Testis (tissue), 3 donors: ENCODE results near the gene AR. TPM values are rescaled to one million over a fixed set of nuclear protein-coding genes. Genes with fewer than 3 reads are reported as not detected.

ENCODE experiments used
- DNase-seq: peaks from one replicate; pipeline ENCODE4 v3.0.0-alpha.2; 2019
- H3K27ac ChIP-seq, 2 donors: fragments of 200-600 bp; sonication (generic); one replicate each; pipeline ENCODE4 v1.5.1; 2019
- H3K27me3 ChIP-seq: fragments of 200-600 bp; sonication (generic); one replicate; pipeline ENCODE4 v1.5.1; 2019
- H3K36me3 ChIP-seq: fragments of 200-600 bp; sonication (generic); one replicate; pipeline ENCODE4 v1.5.1; 2017; ENCODE audit warnings: low read depth; ENCODE audit errors: missing control alignments
- H3K4me1 ChIP-seq: fragments of 200-600 bp; sonication (generic); one replicate; pipeline ENCODE4 v1.5.1; 2019
- H3K4me3 ChIP-seq, 2 donors: fragments of 200-600 bp; sonication (generic); one replicate each; pipeline ENCODE4 v1.5.1; 2017 to 2019
- H3K9me3 ChIP-seq: fragments of 200-600 bp; sonication (generic); one replicate; pipeline ENCODE4 v1.5.1; 2017
- CTCF ChIP-seq, 3 experiments: fragments of 450-650 bp in 2 of 3; fragments of 200-600 bp in 1 of 3; sonication (generic) in 1 of 3; IDR thresholded peaks; one replicate each; pipeline ENCODE4 v1.5.1; 2016 to 2019; ENCODE audit warnings: antibody characterized with exemption in 3 of 3, mild to moderate bottlenecking in 2 of 3, moderate library complexity in 1 of 3
- POLR2A ChIP-seq: fragments of 450-650 bp; IDR thresholded peaks from one replicate; pipeline ENCODE4 v1.6.1; 2017; ENCODE audit warnings: antibody characterized with exemption, mild to moderate bottlenecking, moderate library complexity
- WGBS, 2 donors: methylation state at CpG; one replicate each; pipeline ENCODE4 v1.1.5; 2018; 5-methylcytosine and 5-hydroxymethylcytosine counted together
- intact Hi-C: fragments of 100-400 bp; cut with DNase I; formaldehyde crosslinking; loops from one replicate; pipeline ENCODE4 v1.15.1; 2023; ENCODE audit warnings: low total_unique reads
- polyA plus RNA-seq: library from polyadenylated mRNA; stranded (reverse); fragments of 350-450 nt; fragmentation: Illumina TruSeq; extraction: RNeasy Lipid Tissue Mini Kit (QIAGEN cat#74804); gene quantifications from one replicate; pipeline ENCODE4 v1.2.3, GENCODE V29; 2014; ENCODE audit warnings: low read depth, low replicate concordance; ENCODE audit not compliant: insufficient read depth
- total RNA-seq, 2 donors: library from RNA; depleted of rRNA; stranded (reverse); fragments of >200 nt; gene quantifications; one replicate each; pipeline ENCODE4 v1.2.3, GENCODE V29; 2016

AR gene
- total and polyA plus RNA-seq, 3 donors from 2014 or later = 12.0 to 52.3 (median 34.3) TPM

GRCh38 chrX:67732864-67733263 is 189.0 kb downstream of the AR start:
- 63 to 82% methylated on average over 1 to 2 of the region's 2 CpGs for WGBS, 2 donors
- TF ChIP-seq CTCF (IDR thresholded peaks at IDR 0.05) (no peak), POLR2A (no peak)
- H3K9me3 ChIP-seq = no peaks in the 10 kb centered on the region
- intact Hi-C loops = no loop called here
- H3K4me1 ChIP-seq = no peaks in the 10 kb centered on the region
- no peak overlapping the region for H3K27ac ChIP-seq
- no peaks in the 10 kb centered on the region for H3K36me3 ChIP-seq
- DNase-seq = no peak
- no peaks in the 10 kb centered on the region for H3K27me3 ChIP-seq
- no peak overlapping the region for H3K4me3 ChIP-seq

DNA sequence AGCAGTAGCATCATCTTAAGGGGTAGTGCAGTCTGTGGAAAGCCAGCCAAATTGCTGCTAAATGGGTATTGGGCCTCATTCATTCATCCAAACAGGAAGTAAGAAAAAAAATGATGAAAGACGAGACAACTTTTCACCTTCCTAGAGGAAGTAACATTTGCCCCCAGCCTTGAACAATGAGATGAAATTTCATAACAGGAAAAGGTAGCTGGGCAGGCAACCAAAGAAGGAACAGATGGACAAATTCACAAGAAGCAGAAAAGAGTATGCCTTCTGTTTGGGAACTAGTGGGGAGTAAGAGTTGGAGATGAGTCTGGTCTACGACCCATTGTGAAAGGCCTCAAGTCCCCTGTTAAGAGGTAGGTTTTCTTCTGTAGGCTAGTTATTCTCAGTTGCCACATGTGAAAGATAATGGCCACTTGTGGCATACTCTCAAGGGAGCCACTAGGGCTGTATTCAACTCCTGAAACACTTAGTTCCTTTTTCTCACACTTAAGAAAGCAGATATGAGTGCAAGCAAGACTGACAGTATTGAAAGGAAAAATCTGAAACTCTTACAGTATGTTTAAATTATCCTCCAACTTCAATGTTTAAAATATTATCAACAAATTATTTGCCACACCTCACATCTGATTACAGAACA is 190.4 kb downstream of the AR start:
- TF ChIP-seq CTCF (IDR thresholded peaks at IDR 0.05) (no peak), POLR2A (no peak)
- H3K9me3 ChIP-seq = no peaks in the 10 kb centered on the region
- 66 to 81% methylated on average over 2 of the region's 2 CpGs for whole genome bisulfite sequencing, 2 donors
- H3K36me3 ChIP-seq = no peaks in the 10 kb centered on the region
- H3K4me3 ChIP-seq = no peak overlapping the region
- intact Hi-C loops = no loop called here
- no peak for DNase-seq
- H3K4me1 ChIP-seq = no peaks in the 10 kb centered on the region
- no peaks in the 10 kb centered on the region for H3K27me3 ChIP-seq
- no peak overlapping the region for H3K27ac ChIP-seq

GRCh38 chrX:67749536-67749935 is 205.7 kb downstream of the AR start:
- no peak for DNase-seq
- Histone ChIP-seq H3K4me1 (no peaks in the 10 kb centered on the region), H3K27me3 (no peaks in the 10 kb centered on the region), H3K36me3 (no peaks in the 10 kb centered on the region), H3K4me3 (no peak overlapping the region), H3K9me3 (no peaks in the 10 kb centered on the region), H3K27ac (no peak overlapping the region)
- intact Hi-C loops = no loop called here
- WGBS, 2 donors = 25 to 29% methylated on average over 2 of the region's 2 CpGs
- TF ChIP-seq POLR2A = no peak
- TF ChIP-seq CTCF (IDR thresholded peaks at IDR 0.05) = no peak

GRCh38 chrX:67750694-67751093 is 206.9 kb downstream of the AR start:
- 60 to 64% methylated on average over 1 to 2 of the region's 2 CpGs for WGBS, 2 donors
- H3K9me3 ChIP-seq = no peaks in the 10 kb centered on the region
- no peak for TF ChIP-seq CTCF (IDR thresholded peaks at IDR 0.05)
- TF ChIP-seq POLR2A = no peak
- no peaks in the 10 kb centered on the region for H3K27me3 ChIP-seq
- H3K4me3 ChIP-seq = no peak overlapping the region
- no peaks in the 10 kb centered on the region for H3K4me1 ChIP-seq
- intact Hi-C loops = no loop called here
- no peaks in the 10 kb centered on the region for H3K36me3 ChIP-seq
- no peak for DNase-seq
- H3K27ac ChIP-seq = no peak overlapping the region

- 100% methylated on average over 1 of the region's 1 CpG for WGBS, 2 donors
Observed at GRCh38 chrX:67759018-67759417, 215.2 kb downstream of the AR start.

More at GRCh38 chrX:67759018-67759417, 215.2 kb downstream of the AR start:
- Histone ChIP-seq H3K36me3 (no peaks in the 10 kb centered on the region), H3K9me3 (no peaks in the 10 kb centered on the region), H3K4me3 (no peak overlapping the region), H3K4me1 (no peaks in the 10 kb centered on the region), H3K27ac (no peak overlapping the region), H3K27me3 (no peaks in the 10 kb centered on the region)
- TF ChIP-seq CTCF (IDR thresholded peaks at IDR 0.05) (no peak), POLR2A (no peak)
- intact Hi-C loops = no loop called here
- DNase-seq = no peak
